HEK293T (cell line): Measurements from ENCODE around the gene TYSND1.

Experiments used
- BHLHE40 ChIP-seq: fragments of 450-650 bp; IDR thresholded peaks from 2 replicates; pipeline ENCODE4 v1.6.1; 2016; ENCODE audit warnings: mild to moderate bottlenecking, moderate library complexity, borderline replicate concordance
- CTBP1 ChIP-seq: fragments of 450-650 bp; IDR thresholded peaks from 2 replicates; pipeline ENCODE4 v1.6.1; 2016; ENCODE audit warnings: borderline replicate concordance
- ELF4 ChIP-seq: fragments of 450-650 bp; IDR thresholded peaks from 2 replicates; pipeline ENCODE4 v1.6.1; 2017; ENCODE audit warnings: antibody characterized with exemption
- FOXA1 ChIP-seq: fragments of 450-650 bp; IDR thresholded peaks from 2 replicates; pipeline ENCODE4 v1.6.1; 2016; ENCODE audit warnings: mild to moderate bottlenecking
- FOXM1 ChIP-seq: fragments of 450-650 bp; IDR thresholded peaks from 2 replicates; pipeline ENCODE4 v1.6.1; 2017; ENCODE audit warnings: mild to moderate bottlenecking, borderline replicate concordance
- SP1 ChIP-seq: fragments of 450-650 bp; IDR thresholded peaks from 2 replicates; pipeline ENCODE4 v1.6.1; 2017
- SUZ12 ChIP-seq: fragments of 450-650 bp; IDR thresholded peaks from 2 replicates; pipeline ENCODE4 v1.6.1; 2016; ENCODE audit warnings: mild to moderate bottlenecking

GRCh38 chr10:70166394-70166793 is 19.9 kb upstream of the TYSND1 start:
- TF ChIP-seq FOXM1 (no peak), FOXA1 (no peak), BHLHE40 (no peak), ELF4 (no peak), SUZ12 (no peak), CTBP1 (no peak), SP1 (no peak)
